ENCODE measurements around the gene HECW1. TPM values are rescaled to one million over a fixed set of nuclear protein-coding genes. Genes with fewer than 3 reads are reported as not detected.

Gene HECW1
- total and polyA plus RNA-seq, 2 donors, result 0.16 to 1.2 TPM

DNA sequence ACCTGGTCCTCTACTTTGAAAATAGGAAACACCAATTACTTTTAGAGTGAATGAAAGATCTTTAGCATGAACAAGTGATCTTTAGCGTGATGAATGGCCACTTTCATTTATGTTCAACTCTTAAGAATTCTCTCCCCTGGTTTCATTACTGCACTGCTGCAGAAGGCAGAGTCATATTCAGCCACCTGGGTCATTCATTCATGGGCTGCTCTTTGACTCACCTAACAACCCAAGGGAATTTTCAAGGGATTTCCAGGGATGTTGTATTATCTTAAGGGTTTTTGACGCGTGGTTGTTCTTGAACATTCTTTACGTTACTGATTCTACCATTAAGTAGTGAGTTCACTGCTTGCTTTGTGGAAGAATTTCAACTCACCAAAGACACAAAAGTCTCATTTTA is 383.1 kb downstream of the HECW1 start:
- Histone ChIP-seq H3K4me3 (ENCODE audit: low read depth, low read length) (no peak overlapping the region), H3K4me1 (ENCODE audit: insufficient read depth) (no peaks in the 10 kb centered on the region), H3K36me3 (ENCODE audit: insufficient read depth) (no peaks in the 10 kb centered on the region), H3K27ac (ENCODE audit: low read depth) (no peak overlapping the region)
- 96% methylated on average over 4 of the region's 4 CpGs for WGBS
- no peak for DNase-seq (ENCODE audit: extremely low spot score)

- no peaks in the 10 kb centered on the region for H3K36me3 ChIP-seq (ENCODE audit: insufficient read depth)
- WGBS, result 83% methylated on average over 2 of the region's 2 CpGs
- DNase-seq (ENCODE audit: extremely low spot score), result no peak
Observed at GRCh38 chr7:43496596-43496995, 384.1 kb downstream of the HECW1 start.

GRCh38 chr7:43501870-43502269 is 389.4 kb downstream of the HECW1 start:
- 28% methylated on average over 3 of the region's 3 CpGs for WGBS
- Histone ChIP-seq H3K27ac (ENCODE audit: low read depth) (no peak overlapping the region), H3K4me1 (ENCODE audit: insufficient read depth) (no peaks in the 10 kb centered on the region), H3K4me3 (ENCODE audit: low read depth, low read length) (no peak overlapping the region), H3K36me3 (ENCODE audit: insufficient read depth) (no peaks in the 10 kb centered on the region)
- DNase-seq (ENCODE audit: extremely low spot score), result no peak

More at GRCh38 chr7:43496596-43496995, 384.1 kb downstream of the HECW1 start:
- Histone ChIP-seq H3K27ac (ENCODE audit: low read depth) (no peak overlapping the region), H3K4me1 (ENCODE audit: insufficient read depth) (no peaks in the 10 kb centered on the region), H3K4me3 (ENCODE audit: low read depth, low read length) (no peak overlapping the region)

GRCh38 chr7:43502941-43503340 is 390.5 kb downstream of the HECW1 start:
- Histone ChIP-seq H3K27ac (ENCODE audit: low read depth) (no peak overlapping the region), H3K36me3 (ENCODE audit: insufficient read depth) (no peaks in the 10 kb centered on the region), H3K4me1 (ENCODE audit: insufficient read depth) (no peaks in the 10 kb centered on the region), H3K4me3 (ENCODE audit: low read depth, low read length) (no peak overlapping the region)
- DNase-seq (ENCODE audit: extremely low spot score), result no peak
- WGBS, result 88% methylated on average over 7 of the region's 7 CpGs

- Histone ChIP-seq H3K27ac (ENCODE audit: low read depth) (no peak overlapping the region), H3K36me3 (ENCODE audit: insufficient read depth) (no peaks in the 10 kb centered on the region), H3K4me3 (ENCODE audit: low read depth, low read length) (no peak overlapping the region), H3K4me1 (ENCODE audit: insufficient read depth) (no peaks in the 10 kb centered on the region)
- 97% methylated on average over 2 of the region's 2 CpGs for WGBS
- DNase-seq (ENCODE audit: extremely low spot score), result no peak
Observed at GRCh38 chr7:43505412-43505811, 393.0 kb downstream of the HECW1 start.

- H3K4me3 ChIP-seq (ENCODE audit: low read depth, low read length), result no peak overlapping the region
- no peaks in the 10 kb centered on the region for H3K4me1 ChIP-seq (ENCODE audit: insufficient read depth)
- H3K36me3 ChIP-seq (ENCODE audit: insufficient read depth), result no peaks in the 10 kb centered on the region
- no peak overlapping the region for H3K27ac ChIP-seq (ENCODE audit: low read depth)
- no peak for DNase-seq (ENCODE audit: extremely low spot score)
- WGBS, result 92% methylated on average over 2 of the region's 2 CpGs
Observed at GRCh38 chr7:43506460-43506859, 394.0 kb downstream of the HECW1 start.

DNA sequence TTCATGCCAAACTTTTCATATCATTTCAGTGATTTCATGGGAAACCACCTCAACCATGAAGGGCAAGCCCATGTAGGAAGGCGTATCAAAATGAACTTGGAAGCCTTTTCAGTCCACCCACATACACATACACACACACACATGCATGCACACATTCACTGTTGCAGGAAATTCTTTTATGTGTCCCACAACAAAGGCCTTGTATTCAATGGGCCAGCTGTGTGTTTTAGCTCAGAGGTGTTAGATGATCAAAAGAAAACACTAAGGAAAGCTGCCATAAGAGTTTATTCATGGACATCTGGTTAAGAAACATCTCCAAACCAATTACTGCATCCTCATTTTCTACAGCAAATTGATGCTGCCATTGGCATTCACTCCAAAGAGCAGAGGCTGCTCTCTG is 396.0 kb downstream of the HECW1 start:
- Histone ChIP-seq H3K4me3 (ENCODE audit: low read depth, low read length) (no peak overlapping the region), H3K36me3 (ENCODE audit: insufficient read depth) (no peaks in the 10 kb centered on the region), H3K27ac (ENCODE audit: low read depth) (no peak overlapping the region), H3K4me1 (ENCODE audit: insufficient read depth) (no peaks in the 10 kb centered on the region)
- no peak for DNase-seq (ENCODE audit: extremely low spot score)
- WGBS, result 85% methylated on average over 1 of the region's 1 CpG

DNA sequence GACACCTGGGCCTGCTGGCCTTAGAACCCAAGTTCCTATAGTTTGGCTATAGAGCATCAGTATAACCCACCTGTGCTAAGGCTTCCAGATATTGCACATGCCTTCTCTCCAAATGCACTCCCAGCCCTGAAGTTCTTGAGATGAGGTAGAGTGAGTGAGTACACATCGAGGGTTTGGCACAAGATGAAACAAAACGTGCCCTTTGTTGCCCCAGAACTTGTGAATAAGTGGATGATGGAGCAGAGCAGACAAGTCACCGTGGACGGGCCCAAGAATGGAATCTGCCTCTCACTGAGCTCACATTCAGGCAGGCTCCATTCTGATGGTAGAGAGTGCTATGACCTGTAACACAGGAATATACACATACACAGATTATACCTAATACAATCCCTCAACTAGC is 397.5 kb downstream of the HECW1 start:
- no peak overlapping the region for H3K4me3 ChIP-seq (ENCODE audit: low read depth, low read length)
- no peak overlapping the region for H3K27ac ChIP-seq (ENCODE audit: low read depth)
- DNase-seq (ENCODE audit: extremely low spot score), result no peak
- H3K4me1 ChIP-seq (ENCODE audit: insufficient read depth), result no peaks in the 10 kb centered on the region
- H3K36me3 ChIP-seq (ENCODE audit: insufficient read depth), result no peaks in the 10 kb centered on the region
- 86% methylated on average over 4 of the region's 4 CpGs for WGBS

DNA sequence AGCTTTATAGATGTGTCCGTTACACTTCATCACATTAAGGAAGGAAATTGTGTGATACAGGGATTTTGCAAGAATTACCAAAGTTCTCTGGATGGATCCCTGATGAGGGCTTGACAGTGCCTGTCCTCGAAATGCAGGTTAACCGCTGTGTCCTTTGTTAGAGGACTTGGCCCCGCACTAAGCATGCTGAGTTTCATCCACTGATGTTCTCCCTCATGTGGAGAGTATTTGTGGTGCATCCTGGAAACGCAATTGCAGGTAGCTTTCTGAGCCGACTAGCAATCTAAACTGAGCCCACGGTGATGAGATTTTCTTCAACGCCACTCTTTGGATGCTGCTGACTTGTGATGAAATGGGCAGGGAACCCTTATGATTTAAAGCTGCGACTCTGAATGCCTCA is 398.6 kb downstream of the HECW1 start:
- H3K27ac ChIP-seq (ENCODE audit: low read depth), result no peak overlapping the region

DNA sequence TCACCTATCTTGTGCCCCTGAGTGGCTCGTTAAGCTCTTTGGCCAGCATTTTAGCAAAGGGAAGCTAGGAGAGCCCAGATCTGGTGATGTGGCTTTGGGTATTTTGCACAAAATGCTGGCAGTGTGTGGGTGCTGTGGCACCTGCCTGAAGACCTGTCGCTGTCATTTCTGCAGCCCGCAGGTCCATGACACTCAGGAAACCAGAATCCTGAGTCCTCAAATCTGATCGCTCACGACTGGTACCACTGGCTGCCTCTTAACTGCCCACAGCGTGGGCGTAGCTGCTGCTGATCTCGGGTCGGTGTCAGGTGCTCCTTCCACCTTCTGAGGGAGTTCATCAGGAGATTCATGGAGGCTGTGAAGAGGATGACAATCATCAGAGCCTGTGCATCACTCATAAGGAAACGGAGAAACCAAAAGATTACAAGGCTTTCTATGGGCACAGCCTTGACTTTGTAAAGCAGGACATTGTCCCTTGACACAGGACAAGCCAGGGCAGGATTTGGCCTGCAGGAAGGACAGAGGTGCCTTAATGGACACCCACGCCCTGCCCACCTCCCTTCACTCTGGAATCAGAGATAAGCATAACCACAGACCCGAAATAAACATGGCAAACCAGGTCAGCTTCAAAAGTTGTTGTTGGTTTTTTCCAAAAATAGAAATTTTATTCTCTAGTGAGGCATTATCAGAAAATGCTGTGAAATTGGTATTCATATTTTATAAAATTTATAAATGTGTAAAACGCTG is 399.5 kb downstream of the HECW1 start:
- WGBS, result 87% methylated on average over 13 of the region's 13 CpGs
- Histone ChIP-seq H3K36me3 (ENCODE audit: insufficient read depth) (no peaks in the 10 kb centered on the region), H3K4me3 (ENCODE audit: low read depth, low read length) (no peak overlapping the region), H3K4me1 (ENCODE audit: insufficient read depth) (no peaks in the 10 kb centered on the region), H3K27ac (ENCODE audit: low read depth) (no peak overlapping the region)
- no peak for DNase-seq (ENCODE audit: extremely low spot score)

More for the DNA sequence above, 398.6 kb downstream of the HECW1 start:
- WGBS, result 76% methylated on average over 9 of the region's 9 CpGs
- no peak for DNase-seq (ENCODE audit: extremely low spot score)
- Histone ChIP-seq H3K36me3 (ENCODE audit: insufficient read depth) (no peaks in the 10 kb centered on the region), H3K4me3 (ENCODE audit: low read depth, low read length) (no peak overlapping the region), H3K4me1 (ENCODE audit: insufficient read depth) (no peaks in the 10 kb centered on the region)

GRCh38 chr7:43513251-43513650 is 400.8 kb downstream of the HECW1 start:
- H3K4me1 ChIP-seq (ENCODE audit: insufficient read depth), result no peaks in the 10 kb centered on the region
- DNase-seq (ENCODE audit: extremely low spot score), result no peak
- no peak overlapping the region for H3K4me3 ChIP-seq (ENCODE audit: low read depth, low read length)
- H3K36me3 ChIP-seq (ENCODE audit: insufficient read depth), result no peaks in the 10 kb centered on the region
- 48% methylated on average over 8 of the region's 8 CpGs for WGBS
- no peak overlapping the region for H3K27ac ChIP-seq (ENCODE audit: low read depth)

DNA sequence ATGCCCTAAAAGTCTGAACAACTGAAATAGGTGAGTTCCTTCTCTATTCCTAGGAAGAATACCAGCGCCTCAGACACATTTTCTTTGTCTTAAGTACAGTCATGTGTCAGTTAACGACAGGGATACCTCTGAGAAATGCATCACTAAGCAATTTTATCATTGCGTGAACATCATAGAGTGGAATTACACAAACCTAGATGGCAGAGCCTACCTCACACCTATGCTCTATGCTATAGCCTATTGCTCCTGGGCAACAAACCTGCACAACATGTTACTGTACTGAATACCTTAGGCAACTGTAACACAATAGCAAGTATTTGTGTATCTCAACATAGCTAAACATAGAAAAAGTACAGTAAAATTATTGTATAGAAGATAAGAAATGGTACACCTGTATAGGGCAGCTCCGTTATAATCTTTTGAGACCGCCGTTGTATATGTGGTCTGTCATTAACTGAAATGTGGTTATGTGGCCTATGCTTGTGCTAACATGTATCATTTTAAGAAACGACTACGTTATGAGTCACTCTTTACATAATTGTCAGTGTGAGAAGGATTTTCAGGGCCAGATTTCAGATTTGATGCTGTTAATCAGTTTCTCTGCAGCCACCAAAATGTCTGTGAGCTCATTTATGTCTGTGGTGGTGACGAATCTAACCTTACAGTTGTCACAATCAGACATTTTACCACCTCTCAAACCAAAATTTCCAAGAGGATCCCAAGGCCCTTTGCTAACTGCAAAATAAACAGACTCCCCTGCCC is 404.3 kb downstream of the HECW1 start:
- no peak overlapping the region for H3K27ac ChIP-seq (ENCODE audit: low read depth)
- 75% methylated on average over 9 of the region's 9 CpGs for WGBS
- no peak overlapping the region for H3K4me3 ChIP-seq (ENCODE audit: low read depth, low read length)
- no peaks in the 10 kb centered on the region for H3K36me3 ChIP-seq (ENCODE audit: insufficient read depth)
- DNase-seq (ENCODE audit: extremely low spot score), result peak; percentile 7
- H3K4me1 ChIP-seq (ENCODE audit: insufficient read depth), result no peaks in the 10 kb centered on the region

- no peaks in the 10 kb centered on the region for H3K4me1 ChIP-seq (ENCODE audit: insufficient read depth)
- H3K27ac ChIP-seq (ENCODE audit: low read depth), result no peak overlapping the region
- no peak for DNase-seq (ENCODE audit: extremely low spot score)
- H3K36me3 ChIP-seq (ENCODE audit: insufficient read depth), result no peaks in the 10 kb centered on the region
- no peak overlapping the region for H3K4me3 ChIP-seq (ENCODE audit: low read depth, low read length)
- WGBS, result 43% methylated on average over 2 of the region's 2 CpGs
Observed at GRCh38 chr7:43517464-43517863, 405.0 kb downstream of the HECW1 start.

DNA sequence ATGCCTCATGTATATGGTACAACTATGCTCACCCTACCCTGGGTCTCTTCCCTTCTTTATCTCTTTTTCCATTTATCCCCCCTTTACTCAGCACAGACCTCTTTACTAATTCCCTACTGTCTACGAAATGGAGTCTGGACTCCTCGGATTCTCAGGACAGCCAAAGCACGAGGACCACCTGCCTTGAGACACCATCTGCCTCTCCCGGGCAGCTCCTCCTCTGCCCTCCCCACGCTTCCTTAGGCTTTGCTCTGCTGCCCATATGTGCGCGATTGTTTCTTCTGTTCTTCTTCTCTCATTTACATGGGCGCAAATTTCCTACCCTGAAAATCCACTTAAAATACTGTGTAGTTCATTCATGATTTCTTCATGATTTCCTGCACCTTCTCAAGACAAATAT is 407.8 kb downstream of the HECW1 start:
- Histone ChIP-seq H3K36me3 (ENCODE audit: insufficient read depth) (no peaks in the 10 kb centered on the region), H3K4me1 (ENCODE audit: insufficient read depth) (no peaks in the 10 kb centered on the region), H3K27ac (ENCODE audit: low read depth) (no peak overlapping the region), H3K4me3 (ENCODE audit: low read depth, low read length) (no peak overlapping the region)
- DNase-seq (ENCODE audit: extremely low spot score), result no peak
- WGBS, result 84% methylated on average over 8 of the region's 8 CpGs

All from urinary bladder (tissue), 4 donors.